Loucy (cell line): Measurements from ENCODE around the gene TP53I11.

Experiments used
- H2AFZ ChIP-seq: fragments of 200-600 bp; sonication (generic); 2 replicates; pipeline ENCODE4 v1.6.0; 2016; ENCODE audit warnings: antibody characterized with exemption, mild to moderate bottlenecking, low read length, moderate library complexity
- H3F3A ChIP-seq: fragments of 200-600 bp; 2 replicates; pipeline ENCODE4 v1.6.0; 2016; ENCODE audit warnings: antibody characterized with exemption, low read depth, mild to moderate bottlenecking
- H3K27me3 ChIP-seq: fragments of 200-600 bp; sonication (generic); 2 replicates; pipeline ENCODE4 v1.6.1; 2014; ENCODE audit warnings: low read length, mild to moderate bottlenecking; ENCODE audit not compliant: insufficient read depth, poor library complexity, severe bottlenecking
- H3K36me3 ChIP-seq: fragments of 200-600 bp; sonication (generic); 2 replicates; pipeline ENCODE4 v1.6.1; 2016; ENCODE audit warnings: low read length; ENCODE audit not compliant: insufficient read depth
- H3K4me1 ChIP-seq: fragments of 200-600 bp; sonication (generic); 2 replicates; pipeline ENCODE4 v1.5.1; 2014; ENCODE audit warnings: low read length, mild to moderate bottlenecking; ENCODE audit not compliant: insufficient read depth, poor library complexity, severe bottlenecking
- H3K4me2 ChIP-seq: fragments of 200-600 bp; sonication (generic); 2 replicates; pipeline ENCODE4 v1.6.0; 2014; ENCODE audit warnings: antibody characterized with exemption, low read length, low read depth, mild to moderate bottlenecking; ENCODE audit not compliant: poor library complexity, severe bottlenecking
- H3K4me3 ChIP-seq: fragments of 200-600 bp; sonication (generic); 2 replicates; pipeline ENCODE4 v1.5.1; 2014; ENCODE audit warnings: low read length, mild to moderate bottlenecking, mixed read lengths; ENCODE audit not compliant: poor library complexity, severe bottlenecking
- H3K79me2 ChIP-seq: fragments of 200-600 bp; sonication (generic); 2 replicates; pipeline ENCODE4 v1.6.1; 2014; ENCODE audit warnings: low read length; ENCODE audit not compliant: insufficient read depth
- H3K9ac ChIP-seq: fragments of 200-600 bp; sonication (generic); 2 replicates; pipeline ENCODE4 v1.6.0; 2014; ENCODE audit warnings: mild to moderate bottlenecking, low read depth, low read length, moderate library complexity; ENCODE audit not compliant: poor library complexity, severe bottlenecking
- H3K9me2 ChIP-seq: fragments of 200-600 bp; sonication (generic); replicated peaks from 2 replicates; pipeline ENCODE4 v1.6.1; 2016; ENCODE audit warnings: low read depth, low read length, mixed read lengths
- H3K9me3 ChIP-seq: fragments of 200-600 bp; sonication (generic); 2 replicates; pipeline ENCODE4 v1.6.1; 2014; ENCODE audit warnings: mild to moderate bottlenecking, antibody characterized with exemption, low read length, low read depth; ENCODE audit not compliant: insufficient read depth
- H4K20me1 ChIP-seq: fragments of 200-600 bp; sonication (generic); 2 replicates; pipeline ENCODE4 v1.6.0; 2014; ENCODE audit warnings: antibody characterized with exemption, low read length, mild to moderate bottlenecking; ENCODE audit not compliant: insufficient read depth, poor library complexity, severe bottlenecking
- CTCF ChIP-seq: fragments of 200-600 bp; sonication (generic); conservative IDR thresholded peaks from 2 replicates; pipeline ENCODE4 v1.5.1; 2014; ENCODE audit warnings: mild to moderate bottlenecking, antibody characterized with exemption, low read length
- EZH2phosphoT487 ChIP-seq: fragments of 200-600 bp; IDR thresholded peaks from 2 replicates; pipeline ENCODE4 v1.6.1; 2018; ENCODE audit warnings: antibody characterized with exemption, mild to moderate bottlenecking, moderate library complexity, borderline replicate concordance

The TP53I11 gene

GRCh38 chr11:44963948-44964347 is 13.3 kb upstream of the TP53I11 start:
- no peak overlapping the region for H3K4me3 ChIP-seq
- H2AFZ ChIP-seq: no peak overlapping the region
- H3K4me1 ChIP-seq: peaks cover 17% of the 10 kb centered on the region
- H3K9me2 ChIP-seq: no peaks in the 10 kb centered on the region
- TF ChIP-seq CTCF (no peak), EZH2phosphoT487 (no peak)
- no peaks in the 10 kb centered on the region for H3K36me3 ChIP-seq
- H3F3A ChIP-seq: no peaks in the 10 kb centered on the region
- no peaks in the 10 kb centered on the region for H3K79me2 ChIP-seq
- no peak overlapping the region for H3K4me2 ChIP-seq
- no peaks in the 10 kb centered on the region for H4K20me1 ChIP-seq
- no peak overlapping the region for H3K9ac ChIP-seq
- no peaks in the 10 kb centered on the region for H3K9me3 ChIP-seq
- H3K27me3 ChIP-seq: no peaks in the 10 kb centered on the region

- Histone ChIP-seq H3K4me2 (no peak overlapping the region), H4K20me1 (no peaks in the 10 kb centered on the region), H3K4me1 (peaks cover 17% of the 10 kb centered on the region)
These were observed 12.5 kb upstream of the TP53I11 start for GRCh38 chr11:44963136-44963535.

GRCh38 chr11:44962464-44962863 is 11.8 kb upstream of the TP53I11 start:
- H3K4me1 ChIP-seq: peaks cover 17% of the 10 kb centered on the region
- no peaks in the 10 kb centered on the region for H4K20me1 ChIP-seq
- no peaks in the 10 kb centered on the region for H3K79me2 ChIP-seq
- no peaks in the 10 kb centered on the region for H3K9me2 ChIP-seq
- no peak overlapping the region for H2AFZ ChIP-seq
- no peak overlapping the region for H3K4me2 ChIP-seq
- H3K9me3 ChIP-seq: no peaks in the 10 kb centered on the region
- no peaks in the 10 kb centered on the region for H3K27me3 ChIP-seq
- H3K36me3 ChIP-seq: no peaks in the 10 kb centered on the region
- H3K4me3 ChIP-seq: no peak overlapping the region
- H3F3A ChIP-seq: no peaks in the 10 kb centered on the region
- TF ChIP-seq EZH2phosphoT487 (no peak), CTCF (no peak)
- H3K9ac ChIP-seq: no peak overlapping the region

More at GRCh38 chr11:44963136-44963535, 12.5 kb upstream of the TP53I11 start:
- Histone ChIP-seq H3F3A (no peaks in the 10 kb centered on the region), H3K79me2 (no peaks in the 10 kb centered on the region), H3K9me2 (no peaks in the 10 kb centered on the region), H3K27me3 (no peaks in the 10 kb centered on the region), H3K9ac (no peak overlapping the region), H2AFZ (no peak overlapping the region), H3K4me3 (no peak overlapping the region), H3K9me3 (no peaks in the 10 kb centered on the region), H3K36me3 (no peaks in the 10 kb centered on the region)
- TF ChIP-seq CTCF (no peak), EZH2phosphoT487 (no peak)
